HG02943 (cell line): ENCODE data around the gene UCP2.

ENCODE experiments used
- ATAC-seq: cut with Tn5 transposase; IDR thresholded peaks from one replicate; pipeline ENCODE4 v1.9.1; 2021; ENCODE audit warnings: mild to moderate bottlenecking, low read depth, moderate library complexity; ENCODE audit not compliant: unreplicated experiment

The UCP2 gene

DNA sequence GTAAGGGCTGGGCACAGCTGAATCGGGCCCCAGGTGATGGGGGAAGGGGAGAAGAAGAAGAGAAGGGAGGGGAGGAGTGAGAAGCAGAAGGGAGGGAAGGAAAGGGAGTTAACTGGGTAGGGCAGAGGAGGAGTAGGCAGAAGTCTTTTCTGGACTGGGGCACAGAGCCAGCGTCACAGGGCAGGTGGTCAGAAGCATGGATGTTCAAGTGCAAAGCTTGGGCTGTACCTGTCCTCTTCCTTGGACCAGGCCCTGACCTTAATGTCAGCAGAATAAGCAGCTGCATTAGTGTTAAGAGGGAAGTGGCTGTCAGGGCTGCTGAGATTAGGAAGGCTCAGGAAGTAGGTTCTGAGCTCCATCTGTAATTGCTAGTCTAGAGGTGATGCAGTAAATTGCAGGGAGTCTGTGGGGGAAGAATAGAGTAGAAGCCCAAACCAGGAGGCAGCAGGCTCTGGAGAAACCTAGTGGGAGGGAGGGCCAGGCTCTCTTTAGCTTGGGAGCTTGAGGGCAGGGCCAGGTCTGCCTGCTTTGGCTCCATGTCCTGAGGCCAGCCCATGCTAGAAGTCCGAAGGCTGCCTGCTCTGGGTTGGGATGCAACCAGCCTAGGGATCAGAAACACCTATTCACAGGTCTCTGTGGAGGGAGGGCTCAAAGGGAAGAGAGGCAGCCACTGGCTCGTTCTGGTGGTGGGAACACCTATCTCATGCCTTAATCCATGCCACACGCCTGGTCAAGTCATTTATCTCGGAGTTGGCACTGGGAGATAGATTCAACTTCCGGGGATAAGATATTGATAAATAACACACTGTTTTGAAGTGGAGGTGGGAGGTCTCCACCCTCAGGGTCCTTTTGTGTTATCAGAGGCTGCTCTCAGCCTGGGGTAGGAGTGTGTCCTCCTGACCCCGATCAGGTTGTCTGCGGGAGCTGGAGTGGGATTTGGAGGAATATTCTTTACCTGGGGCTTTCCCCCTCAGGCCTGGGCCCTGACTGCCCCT is 28.0 kb upstream of the UCP2 start:
- no peak for ATAC-seq

DNA sequence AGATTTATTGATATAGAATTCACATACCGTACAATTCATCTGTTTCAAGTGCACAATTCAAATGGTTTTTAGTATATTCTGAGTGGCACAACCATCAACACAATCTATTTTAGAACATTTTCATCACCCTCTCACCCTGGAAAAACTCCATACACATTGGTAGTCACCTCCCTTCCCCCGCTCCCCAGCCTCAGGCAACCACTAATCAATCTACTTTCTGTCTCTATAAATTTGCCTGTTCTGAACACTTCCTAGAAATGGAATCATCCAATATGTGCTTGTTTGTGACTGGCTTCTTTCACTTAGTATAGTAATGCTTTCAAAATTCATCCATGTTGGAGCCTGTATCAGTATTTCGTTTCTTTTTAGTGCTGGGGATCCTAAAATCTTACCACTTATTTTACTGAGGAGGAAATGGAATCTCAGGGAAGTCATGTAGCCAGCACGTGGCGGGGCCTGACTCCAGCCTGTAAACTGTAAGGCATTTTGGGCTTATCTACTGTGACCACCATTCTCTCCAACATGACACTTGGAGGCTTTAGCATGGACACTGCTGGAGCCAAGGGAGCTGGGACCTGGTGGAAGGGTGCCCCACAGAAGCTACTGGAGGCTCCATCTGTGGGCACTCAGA is 27.1 kb upstream of the UCP2 start:
- no peak for ATAC-seq

- ATAC-seq = no peak
These were observed 26.5 kb upstream of the UCP2 start for GRCh38 chr11:74009230-74009547.

DNA sequence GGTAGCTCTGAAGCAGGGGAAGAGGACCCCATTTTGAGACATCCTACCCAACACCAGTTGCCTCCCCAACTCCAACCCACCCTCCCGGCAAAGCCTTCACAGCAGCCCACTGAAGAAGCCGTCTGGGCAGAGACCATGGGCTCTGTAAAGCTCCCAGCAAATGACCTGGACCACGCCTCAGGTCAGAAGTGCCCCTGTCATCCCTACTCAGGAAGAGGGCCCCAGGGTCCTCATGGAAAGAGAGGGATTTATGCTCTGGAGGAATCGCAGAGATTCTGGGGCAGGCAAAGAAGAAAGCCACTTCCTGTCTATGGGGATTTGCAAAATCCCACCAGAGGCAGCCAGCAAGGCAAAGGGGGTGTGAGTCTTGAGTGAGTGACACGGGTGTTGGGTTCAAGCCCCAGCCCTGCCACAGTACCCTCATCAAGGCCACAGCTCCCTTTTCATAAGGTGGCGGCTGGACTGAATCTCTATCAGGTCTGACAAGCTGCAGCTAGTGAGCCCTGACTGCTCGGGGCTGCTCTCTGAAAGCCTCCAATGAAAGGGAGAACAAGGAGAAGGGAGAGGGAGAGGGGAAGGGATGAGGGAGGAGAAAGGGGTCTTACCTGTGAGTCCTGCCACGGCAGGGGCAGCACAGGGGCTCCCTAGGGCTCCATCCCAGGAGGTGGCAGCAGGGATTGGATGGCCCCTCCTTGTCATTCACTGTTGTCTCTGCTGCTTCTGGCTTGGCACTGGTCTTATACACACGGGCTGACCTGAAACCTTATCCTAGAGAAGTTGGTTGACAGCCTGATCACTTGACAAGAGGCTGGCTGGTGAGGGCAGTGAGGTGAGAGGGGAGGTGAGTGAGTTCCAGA is 26.0 kb upstream of the UCP2 start, which contains the start of gene UCP3:
Gene UCP3 (minus strand): TSS at position 713 of the 857 bp plus-strand sequence. CDS start 2,043 bp downstream, outside the sequence.
- ATAC-seq = no peak

DNA sequence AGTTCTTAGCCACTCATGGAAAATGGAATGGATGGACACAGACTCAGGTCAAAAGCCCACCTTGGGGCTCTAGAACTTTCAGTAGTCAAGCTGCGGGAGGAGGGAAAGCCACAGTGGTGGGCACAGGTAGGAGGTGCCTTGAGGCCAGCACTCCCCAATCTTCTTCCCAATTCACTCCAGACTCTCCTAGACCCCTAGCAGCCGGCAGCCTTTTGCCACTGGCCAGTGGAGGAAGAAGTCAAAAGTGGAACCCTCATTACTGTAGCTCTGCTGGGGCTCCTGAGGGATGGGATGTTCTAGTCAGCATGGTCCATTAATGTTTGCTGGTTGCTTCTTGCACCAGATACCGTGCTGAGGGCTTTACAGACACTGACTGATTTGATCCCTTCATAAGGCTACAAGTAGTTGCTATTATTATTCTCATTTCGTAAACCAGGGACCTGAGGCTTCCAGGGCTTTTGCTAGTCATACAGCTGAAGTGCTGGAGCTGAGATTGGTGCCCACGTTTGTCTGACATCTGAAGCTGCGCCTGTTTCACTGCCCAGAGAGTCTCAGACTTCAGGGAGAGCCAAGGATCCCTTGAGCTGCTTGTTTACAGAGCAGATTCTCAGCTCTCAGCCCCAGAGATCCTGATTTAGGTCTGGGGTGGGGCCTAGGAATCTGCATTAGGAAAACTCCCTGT is 25.2 kb upstream of the UCP2 start:
- ATAC-seq = no peak

DNA sequence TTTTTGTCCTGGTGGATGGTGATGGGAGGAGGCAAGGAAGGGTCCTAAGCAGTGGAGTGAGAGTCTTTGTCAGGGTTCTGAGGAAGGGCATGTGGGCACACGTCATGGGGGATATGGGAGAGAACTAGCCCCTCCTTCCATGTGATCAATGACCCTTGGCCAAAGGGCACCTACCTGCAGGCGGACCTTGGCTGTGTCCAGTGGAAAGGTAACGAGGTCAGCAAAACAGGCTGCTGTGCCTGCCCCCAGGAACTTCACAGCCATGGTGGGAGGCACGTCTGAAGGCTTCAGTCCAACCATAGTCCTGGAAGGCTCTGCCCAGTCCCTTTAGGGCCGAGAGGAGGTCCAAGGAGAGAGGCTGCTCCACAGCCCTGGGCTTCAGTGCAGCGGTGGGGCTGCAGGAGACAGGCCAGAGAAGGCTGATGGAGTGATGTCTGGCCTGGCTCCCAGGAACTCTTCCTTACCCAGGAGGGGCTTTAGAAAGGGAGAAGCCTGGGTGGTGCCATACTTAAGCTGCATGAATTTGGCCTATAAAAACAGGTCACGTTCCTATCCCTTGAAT is 24.2 kb upstream of the UCP2 start:
- no peak for ATAC-seq

GRCh38 chr11:74005721-74006517 is 23.3 kb upstream of the UCP2 start:
- ATAC-seq = no peak

DNA sequence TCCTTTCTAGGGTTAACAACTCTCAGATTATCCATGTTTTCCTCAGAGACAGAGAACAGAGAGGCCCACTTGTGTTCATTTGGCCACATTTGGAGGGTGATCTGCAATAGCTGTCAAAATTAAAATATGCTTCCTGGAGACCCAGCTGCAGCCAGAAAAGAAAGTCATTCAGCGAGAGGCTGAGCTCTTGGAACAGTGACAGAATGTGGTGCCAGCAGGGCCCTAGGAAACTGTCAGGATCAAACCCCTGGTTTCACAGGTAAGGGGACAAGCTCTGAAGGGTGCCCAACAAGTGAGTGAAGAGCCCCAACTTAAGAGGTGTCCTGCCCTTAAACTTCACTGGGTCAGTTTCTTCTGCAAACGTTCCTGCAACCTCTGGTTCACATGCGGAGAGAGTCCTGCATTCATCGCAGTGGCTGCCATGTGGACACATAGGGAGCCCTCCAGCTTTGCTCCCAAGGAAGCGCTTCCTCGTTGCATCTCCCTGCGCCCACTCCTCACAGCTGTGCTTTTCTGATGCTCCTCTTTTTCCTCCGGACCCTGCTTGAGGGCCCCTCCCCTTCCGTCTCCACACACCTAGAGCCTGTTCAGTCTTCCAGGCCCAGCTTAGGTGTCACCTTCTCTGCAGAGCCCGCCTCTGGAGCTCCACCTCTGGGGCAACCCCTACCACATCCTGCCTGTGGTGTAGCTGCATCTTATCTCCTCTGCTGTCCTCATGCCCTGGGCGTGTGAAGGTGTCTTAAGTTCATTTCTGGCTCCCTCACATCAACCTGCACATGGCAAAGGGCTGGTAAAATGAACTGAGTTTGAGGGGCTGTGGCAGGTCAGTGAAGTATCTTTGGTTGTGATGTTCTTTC is 22.3 kb upstream of the UCP2 start:
- no peak for ATAC-seq

GRCh38 chr11:74004046-74004695 is 21.5 kb upstream of the UCP2 start:
- no peak for ATAC-seq

DNA sequence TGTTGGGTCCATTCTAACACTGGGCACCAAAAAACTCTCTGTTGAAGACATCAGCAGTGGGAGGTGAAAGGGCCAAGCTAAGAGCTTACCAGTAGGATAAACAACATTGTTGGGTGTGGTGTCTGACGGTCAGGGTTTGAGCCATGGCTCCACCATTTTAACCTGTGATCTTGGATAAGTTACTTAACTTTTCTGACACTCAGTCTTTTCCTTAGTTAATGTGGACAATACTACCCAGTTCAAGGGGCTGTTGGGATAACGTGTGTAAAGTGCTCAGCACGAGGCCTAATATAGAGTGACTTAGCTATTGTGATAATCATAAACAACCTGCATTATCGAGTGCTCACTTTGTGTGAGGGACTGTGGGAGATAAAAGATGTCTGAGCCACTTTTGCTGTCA is 20.2 kb upstream of the UCP2 start:
- no peak for ATAC-seq

- ATAC-seq = no peak
These were observed 19.2 kb upstream of the UCP2 start for GRCh38 chr11:74001822-74002286.

- no peak for ATAC-seq
These were observed 17.9 kb upstream of the UCP2 start for GRCh38 chr11:74000307-74001133.

- ATAC-seq = no peak
These were observed 17.1 kb upstream of the UCP2 start for GRCh38 chr11:73999581-74000306.

GRCh38 chr11:73998846-73999575 is 16.4 kb upstream of the UCP2 start:
- ATAC-seq = no peak

DNA sequence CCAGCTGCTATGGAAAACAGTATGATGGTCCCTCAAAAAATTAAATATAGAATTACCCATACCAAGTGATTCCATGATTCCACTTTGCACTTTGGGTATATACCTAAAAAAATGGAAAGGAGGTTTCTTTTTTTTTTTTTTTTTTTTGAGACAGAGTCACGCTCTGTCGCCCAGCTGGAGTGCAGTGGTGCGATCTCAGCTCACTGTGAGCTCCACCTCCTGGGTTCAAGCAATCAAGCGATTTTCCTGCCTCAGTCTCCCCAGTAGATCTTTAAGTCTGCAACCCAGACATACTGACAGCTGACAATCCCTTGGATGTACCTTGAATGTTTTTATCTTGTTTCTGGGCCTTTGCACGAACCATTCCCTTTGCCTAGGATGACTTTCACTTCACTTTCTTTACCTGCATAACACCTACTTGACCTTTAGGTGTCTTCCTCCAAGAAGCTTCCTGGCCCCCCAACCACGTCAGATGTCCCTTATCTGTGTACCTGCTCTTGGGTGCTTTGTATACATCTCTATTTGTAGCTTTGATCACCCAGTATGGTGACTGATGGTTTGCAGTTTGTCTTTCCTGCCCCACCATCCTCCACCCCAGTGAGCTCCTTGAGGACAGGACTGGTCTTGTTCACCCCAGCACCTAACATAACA is 14.6 kb upstream of the UCP2 start:
- no peak for ATAC-seq
